HG02970 (cell line): Measurements from ENCODE around the gene PLD2.
"Not testable (repeated sequence)": the region's sequence is repeated elsewhere in the genome, so short reads cannot be mapped to it uniquely, and the experiment has no call there.

ENCODE experiments used
- ATAC-seq: cut with Tn5 transposase; IDR thresholded peaks from one replicate; pipeline ENCODE4 v1.9.1; 2021; ENCODE audit warnings: mild to moderate bottlenecking, moderate library complexity, moderate number of reproducible peaks; ENCODE audit not compliant: unreplicated experiment, low FRiP score

Gene PLD2

GRCh38 chr17:4856271-4856936, 49.5 kb downstream of the PLD2 start:
- no peak for ATAC-seq

DNA sequence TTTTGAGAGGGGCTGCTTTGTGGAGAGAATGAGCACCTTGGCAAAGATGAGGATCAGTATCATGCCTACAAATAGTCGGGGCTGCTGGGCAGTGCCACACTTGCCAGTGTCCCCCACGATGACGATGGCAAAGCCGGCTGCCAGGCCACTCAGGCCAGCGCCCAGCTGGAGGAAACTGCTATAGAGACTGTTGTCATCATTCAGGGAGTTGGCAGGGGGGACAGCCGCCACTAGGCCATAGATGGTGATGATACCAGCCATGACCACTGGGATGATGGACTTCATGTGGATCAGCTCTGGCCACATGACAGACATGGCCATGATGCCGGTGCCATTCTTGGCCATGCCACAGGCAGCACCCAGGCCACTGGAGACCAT, 50.0 kb downstream of the PLD2 start:
- no peak for ATAC-seq

GRCh38 chr17:4857347-4857746, 50.4 kb downstream of the PLD2 start:
- ATAC-seq = not testable (repeated sequence)

DNA sequence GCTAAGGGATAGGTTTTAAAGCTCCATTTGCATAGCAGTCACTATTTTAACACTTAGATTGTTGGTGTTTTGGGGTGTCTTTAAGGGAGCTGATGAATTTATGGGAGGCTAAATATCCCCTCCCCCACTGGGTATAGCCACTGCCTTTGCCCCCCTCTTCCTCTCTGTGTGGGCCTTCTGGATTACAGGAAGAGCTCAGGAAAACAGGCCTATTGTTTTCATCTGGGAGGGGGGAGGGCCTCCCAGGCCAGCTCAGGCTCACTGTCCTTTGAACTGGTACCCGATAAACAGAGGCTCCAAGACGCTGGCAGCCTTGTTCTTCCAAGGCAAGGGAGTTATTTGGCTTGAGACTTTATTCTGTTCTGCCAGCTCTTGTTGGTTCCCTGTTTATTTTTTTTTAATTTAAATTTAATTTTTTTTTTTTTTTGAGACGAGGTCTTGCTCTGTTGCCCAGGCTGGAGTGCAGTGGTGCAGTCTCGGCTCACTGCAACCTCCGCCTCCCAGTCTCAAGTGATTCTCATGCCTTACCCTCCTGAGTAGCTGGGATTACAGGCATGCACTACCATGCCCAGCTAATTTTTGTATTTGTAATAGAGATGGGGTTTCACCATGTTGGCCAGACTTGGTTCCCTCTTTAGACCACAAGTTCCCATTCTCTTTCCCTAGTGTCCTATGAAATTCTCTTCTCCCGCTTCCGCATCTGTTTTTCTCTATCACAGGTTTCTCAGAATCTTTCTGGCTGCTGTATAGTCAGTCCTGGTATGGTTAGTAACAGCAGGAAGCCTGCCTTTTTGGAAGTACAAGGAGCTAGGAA, 51.3 kb downstream of the PLD2 start:
- no peak for ATAC-seq

DNA sequence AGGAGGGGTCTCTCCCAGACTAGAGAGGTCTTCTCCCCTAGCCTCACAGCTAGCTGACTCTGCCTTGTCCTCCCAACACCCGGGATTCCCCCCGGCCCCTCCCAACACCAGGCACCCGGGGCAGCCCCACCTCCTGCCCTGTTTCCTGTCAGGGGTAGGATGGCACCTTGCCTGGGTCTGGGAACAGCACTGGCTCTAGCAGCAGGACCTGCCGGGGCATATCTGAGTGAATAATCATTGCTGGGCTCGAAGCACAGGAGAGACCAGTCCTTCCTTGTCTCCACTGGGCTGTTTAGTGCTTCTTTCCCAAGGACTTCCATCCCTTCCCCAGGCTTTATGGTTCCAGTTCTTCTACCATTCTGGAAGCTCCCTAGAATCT, 51.9 kb downstream of the PLD2 start:
- ATAC-seq = no peak

DNA sequence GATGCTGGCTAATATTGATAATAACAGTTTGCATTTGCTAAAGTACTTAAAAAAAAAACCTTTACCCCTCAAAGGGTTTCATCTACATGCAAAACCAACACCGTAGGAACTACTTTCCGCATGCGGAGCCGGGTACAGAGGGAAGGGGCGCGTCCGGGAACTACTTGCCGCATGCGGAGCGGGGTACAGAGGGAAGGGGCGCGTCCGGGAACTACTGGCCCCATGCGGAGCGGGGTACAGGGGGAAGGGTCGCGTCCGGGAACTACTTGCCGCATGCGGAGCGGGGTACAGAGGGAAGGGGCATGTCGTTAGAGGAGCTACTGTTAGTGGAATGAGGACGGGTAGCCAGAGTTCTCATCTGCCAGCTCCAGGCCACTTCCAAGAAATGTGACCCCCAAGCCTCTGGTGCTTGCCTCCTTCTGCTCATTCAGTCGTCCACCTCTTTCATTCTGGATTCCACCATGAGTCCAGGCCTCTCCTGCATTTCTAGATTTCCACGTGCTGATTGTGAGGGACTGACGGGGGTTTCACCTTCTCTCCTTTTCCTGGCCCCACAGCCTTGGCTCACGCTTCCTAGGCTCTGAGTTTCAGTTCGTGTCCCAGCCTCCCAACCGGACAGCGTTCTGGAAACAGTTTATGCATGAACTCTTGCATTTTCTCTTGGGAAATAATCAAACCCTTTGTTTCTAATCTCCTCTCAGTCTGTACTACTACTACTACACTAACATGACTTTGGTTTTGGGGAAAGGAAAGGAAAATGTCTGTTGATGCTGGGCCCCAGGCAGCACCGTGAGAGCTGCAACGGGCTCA, 53.1 kb downstream of the PLD2 start:
- no peak for ATAC-seq

- ATAC-seq = no peak
These were observed 53.7 kb downstream of the PLD2 start for GRCh38 chr17:4860651-4861050.

DNA sequence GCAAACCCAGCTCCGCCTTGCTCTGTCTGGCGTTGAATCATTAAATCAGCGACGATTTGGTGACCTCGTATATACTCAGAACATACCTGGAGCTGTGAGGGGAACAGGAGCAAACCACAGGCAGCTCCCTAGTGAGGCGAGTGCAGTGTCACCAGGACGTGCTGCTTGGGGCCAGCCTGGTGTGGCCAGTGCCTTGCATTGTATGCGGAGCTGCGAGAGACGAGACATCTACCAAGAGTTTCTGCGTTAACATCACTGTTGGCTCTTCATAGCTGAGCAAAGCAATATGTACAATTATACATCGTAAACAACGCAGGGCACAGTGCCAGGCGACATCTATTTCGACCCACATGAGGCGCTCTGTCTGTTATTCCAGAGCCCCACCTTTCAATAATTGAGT, 54.1 kb downstream of the PLD2 start:
- no peak for ATAC-seq

DNA sequence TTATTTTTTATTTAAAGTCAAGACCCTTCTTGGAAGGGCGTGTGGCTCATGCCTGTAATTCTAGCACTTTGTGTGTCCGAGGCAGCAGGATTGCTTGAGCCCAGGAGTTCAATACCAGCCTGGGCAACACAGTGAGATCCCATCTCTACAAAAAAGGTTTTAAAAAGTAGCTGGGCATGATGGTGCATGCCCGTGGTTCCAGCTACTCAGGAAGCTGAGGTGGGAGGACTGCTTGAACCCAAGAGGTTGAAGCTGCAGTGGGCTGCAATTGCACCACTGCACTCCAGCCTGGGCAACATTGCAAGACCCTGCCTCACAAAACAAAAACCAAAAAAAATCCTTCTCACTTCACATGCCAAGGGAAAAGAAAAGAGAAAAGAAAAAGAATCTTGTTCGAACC, 55.8 kb downstream of the PLD2 start:
- ATAC-seq = no peak

DNA sequence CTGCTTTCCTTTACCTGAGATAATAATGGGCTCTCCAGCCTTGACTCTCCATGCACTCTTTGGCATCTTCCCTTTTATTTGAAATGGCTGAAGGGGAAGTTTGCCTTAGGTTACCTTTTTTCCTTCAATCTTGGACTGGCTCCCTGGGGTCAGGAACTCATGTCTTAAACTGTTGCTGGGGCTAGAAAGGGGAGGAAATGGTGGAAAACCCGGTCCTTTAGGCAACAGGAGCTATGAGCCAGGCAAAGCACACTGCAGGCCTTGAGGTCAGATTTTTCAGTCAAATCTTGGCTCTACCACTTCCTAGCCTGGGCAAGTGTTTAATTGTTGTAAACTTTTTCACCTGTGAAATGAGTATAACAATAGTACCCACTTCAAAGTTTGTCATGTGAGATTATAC, 56.4 kb downstream of the PLD2 start:
- no peak for ATAC-seq

GRCh38 chr17:4867535-4867934, 60.6 kb downstream of the PLD2 start:
- not testable (repeated sequence) for ATAC-seq

DNA sequence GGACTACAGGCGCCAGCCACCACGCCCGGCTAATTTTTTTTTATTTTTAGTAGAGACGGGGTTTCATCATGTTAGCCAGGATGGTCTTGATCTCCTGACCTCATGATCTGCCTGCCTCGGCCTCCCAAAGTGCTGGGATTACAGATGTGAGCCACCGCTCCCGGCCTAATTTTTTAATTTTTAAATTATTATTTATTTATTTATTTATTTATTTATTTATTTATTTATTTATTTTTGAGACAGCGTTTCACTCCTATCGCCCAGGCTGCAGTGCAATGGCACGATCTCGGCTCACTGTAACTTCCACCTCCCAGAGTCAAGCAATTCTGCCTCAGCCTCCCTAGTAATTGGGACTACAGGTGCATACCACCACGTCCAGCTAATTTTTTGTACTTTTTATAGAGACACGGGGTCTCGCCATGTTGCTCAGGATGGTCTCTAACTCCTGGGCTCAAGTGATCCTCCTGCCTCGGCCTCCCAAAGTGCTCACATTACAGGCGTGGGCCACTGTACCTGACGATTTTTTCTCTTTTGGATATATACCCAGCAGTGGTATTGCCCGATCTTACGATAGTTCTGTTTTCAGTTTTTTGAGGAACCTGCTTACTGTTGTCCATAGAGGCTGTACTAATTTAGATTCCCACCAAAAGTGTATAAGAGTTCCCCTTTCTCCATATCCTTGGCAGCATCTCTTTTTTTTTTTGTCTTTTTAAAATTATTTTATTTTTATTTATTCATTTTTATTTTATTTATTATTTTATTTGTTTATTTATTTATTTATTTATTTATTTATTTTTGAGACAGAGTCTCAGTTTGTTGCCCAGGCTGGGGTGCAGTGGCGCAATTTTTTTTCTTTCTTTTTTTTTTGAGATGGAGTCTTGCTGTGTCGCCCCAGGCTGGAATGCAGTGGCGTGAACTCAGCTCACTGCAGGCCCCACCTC, 62.4 kb downstream of the PLD2 start:
- ATAC-seq = not testable (repeated sequence)

DNA sequence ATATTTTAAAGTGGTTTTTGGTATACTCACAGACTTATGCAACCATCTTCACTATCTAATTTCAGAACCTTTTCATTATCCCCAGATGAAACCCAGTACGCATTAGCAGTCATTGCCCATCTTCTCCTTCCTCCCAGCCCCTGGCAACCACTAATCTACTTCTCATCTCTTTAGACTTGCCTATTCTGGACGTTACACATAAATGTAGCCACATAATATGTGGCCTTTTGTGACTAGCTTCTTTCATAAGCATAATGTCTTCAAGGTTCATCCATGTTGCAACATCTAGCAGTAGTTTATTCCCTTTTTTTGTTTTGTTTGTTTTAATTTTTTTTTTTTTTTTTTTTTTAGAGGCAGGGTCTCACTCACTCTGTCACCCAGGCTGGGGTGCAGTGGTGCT, 63.9 kb downstream of the PLD2 start:
- no peak for ATAC-seq

- ATAC-seq = no peak
These were observed 65.8 kb downstream of the PLD2 start for GRCh38 chr17:4872786-4873185.
